ENCODE measurements around the gene HTD2.

DNA sequence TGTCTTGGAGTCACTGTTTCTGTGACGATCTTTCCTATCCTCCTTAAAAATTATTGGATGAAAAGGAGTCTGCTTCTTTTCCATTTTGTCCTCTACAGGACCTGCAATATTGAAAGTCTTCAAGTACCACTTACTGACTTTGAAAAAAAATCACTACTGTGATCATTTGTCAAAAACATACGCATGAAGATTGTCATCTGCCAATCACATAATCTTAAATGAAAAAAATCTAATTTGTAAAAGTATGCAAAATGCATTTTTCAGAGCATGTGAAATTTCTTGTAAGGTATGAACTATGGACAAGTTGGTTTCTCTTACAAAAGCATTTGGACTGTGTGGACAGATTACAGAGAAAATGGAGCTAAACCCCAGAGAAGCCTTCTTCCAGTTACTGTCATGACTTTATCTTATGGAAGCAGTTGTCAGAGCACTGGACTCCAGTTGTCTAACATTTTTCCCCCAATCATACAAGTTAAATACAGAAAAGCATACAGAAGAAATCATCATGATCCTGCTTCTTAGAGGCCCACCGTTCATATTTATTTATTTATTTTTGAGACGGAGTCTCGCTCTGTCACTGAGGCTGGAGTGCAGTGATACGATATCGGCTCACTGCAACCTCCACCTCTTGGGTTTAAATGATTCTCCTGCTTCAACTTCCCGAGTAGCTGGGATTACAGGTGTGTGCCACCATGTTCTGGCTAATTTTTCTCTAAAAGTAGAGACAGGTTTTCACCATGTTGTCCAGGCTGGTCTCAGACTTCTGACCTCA is 23.0 kb downstream of the HTD2 start:
- TF ChIP-seq, protein P1, sequence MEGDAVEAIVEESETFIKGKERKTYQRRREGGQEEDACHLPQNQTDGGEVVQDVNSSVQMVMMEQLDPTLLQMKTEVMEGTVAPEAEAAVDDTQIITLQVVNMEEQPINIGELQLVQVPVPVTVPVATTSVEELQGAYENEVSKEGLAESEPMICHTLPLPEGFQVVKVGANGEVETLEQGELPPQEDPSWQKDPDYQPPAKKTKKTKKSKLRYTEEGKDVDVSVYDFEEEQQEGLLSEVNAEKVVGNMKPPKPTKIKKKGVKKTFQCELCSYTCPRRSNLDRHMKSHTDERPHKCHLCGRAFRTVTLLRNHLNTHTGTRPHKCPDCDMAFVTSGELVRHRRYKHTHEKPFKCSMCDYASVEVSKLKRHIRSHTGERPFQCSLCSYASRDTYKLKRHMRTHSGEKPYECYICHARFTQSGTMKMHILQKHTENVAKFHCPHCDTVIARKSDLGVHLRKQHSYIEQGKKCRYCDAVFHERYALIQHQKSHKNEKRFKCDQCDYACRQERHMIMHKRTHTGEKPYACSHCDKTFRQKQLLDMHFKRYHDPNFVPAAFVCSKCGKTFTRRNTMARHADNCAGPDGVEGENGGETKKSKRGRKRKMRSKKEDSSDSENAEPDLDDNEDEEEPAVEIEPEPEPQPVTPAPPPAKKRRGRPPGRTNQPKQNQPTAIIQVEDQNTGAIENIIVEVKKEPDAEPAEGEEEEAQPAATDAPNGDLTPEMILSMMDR (IDR thresholded peaks at IDR 0.05) = no peak
- no peak for TF ChIP-seq POLR2A (IDR thresholded peaks at IDR 0.05)
